ENCODE data around the gene PLG.
"Not testable (repeated sequence)": the region's sequence is repeated elsewhere in the genome, so short reads cannot be mapped to it uniquely, and the experiment has no call there.

Gene PLG

GRCh38 chr6:160782228-160782627 lies 80.2 kb downstream of the PLG start:
- no peak overlapping the region for H3K4me3 ChIP-seq (ENCODE audit: low read depth, low read length)
- TF ChIP-seq CTCF (IDR thresholded peaks at IDR 0.05; ENCODE audit: low read depth, low read length) (no peak), MYC (IDR thresholded peaks at IDR 0.05; ENCODE audit: low read depth, low read length) (no peak), MAX (IDR thresholded peaks at IDR 0.05; ENCODE audit: low read depth, low read length) (no peak), POLR2A (IDR thresholded peaks at IDR 0.05; ENCODE audit: extremely low read depth, insufficient read length) (no peak)
- no peak for DNase-seq (ENCODE audit: low read depth)

DNA sequence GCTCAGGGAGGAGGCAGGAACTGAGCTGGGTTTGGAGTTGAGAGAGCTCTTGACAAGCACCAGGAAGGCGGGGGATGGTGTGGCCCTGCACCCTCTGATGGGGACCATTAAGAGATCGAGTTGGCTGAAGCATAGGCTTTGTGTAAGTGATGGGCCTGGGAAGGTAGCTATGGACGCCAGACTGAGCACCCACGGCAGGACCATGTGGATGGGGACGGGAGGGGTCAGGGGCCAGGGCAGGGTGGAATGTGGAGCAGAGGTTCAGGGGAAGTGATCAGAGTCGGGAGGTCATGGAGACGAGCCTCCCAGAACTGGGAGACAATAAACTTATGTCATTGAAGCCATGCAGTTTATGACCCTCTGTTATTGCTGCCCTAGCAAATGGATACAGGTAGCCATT lies 81.7 kb downstream of the PLG start:
- H3K4me3 ChIP-seq (ENCODE audit: low read depth, low read length) = no peak overlapping the region
- DNase-seq (ENCODE audit: low read depth) = no peak
- no peak for TF ChIP-seq MYC (IDR thresholded peaks at IDR 0.05; ENCODE audit: low read depth, low read length)
- TF ChIP-seq MAX (IDR thresholded peaks at IDR 0.05; ENCODE audit: low read depth, low read length) = no peak

DNA sequence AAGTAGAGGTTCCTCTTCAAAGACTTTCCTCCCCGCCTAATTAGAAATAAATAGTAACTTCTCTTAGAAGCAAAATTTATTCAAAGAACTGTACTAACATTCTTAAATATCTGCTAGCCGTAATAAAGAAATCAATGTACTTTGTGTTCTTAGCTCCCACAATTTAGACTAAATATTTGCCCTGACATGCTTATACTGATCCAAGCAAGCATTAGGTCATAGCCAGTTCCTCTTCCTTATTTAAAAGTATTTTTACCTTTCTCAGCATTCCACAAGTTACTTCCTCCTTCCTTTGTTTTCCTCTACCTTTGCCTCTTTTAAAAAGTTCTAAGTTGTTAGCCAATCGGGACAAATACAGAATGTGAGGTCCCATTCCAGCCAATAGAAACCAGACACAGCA lies 86.1 kb downstream of the PLG start:
- not testable (repeated sequence) for DNase-seq (ENCODE audit: low read depth); H3K4me3 ChIP-seq (ENCODE audit: low read depth, low read length)

DNA sequence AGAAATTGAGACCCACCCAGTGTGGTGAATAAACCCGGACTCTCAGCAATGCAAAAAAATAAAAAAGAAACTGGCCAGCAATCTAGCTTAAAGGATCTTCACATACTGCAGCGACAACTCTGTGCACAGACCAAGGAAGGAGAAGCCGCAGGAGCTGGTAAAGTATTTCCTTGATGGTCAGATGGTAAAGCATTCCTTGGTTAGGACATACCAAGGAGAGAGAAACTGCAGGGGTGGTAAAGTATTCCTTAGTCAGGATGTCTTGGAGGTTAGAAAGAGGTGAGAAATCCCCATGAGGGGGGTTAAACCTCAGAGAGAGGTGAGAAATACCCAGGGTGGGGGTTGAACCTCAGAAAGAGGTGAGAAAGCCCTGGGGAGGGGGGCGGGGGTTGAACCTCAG lies 86.8 kb downstream of the PLG start:
- no peak overlapping the region for H3K4me3 ChIP-seq (ENCODE audit: low read depth, low read length)
- no peak for TF ChIP-seq POLR2A (IDR thresholded peaks at IDR 0.05; ENCODE audit: extremely low read depth, insufficient read length)
- no peak for TF ChIP-seq MAX (IDR thresholded peaks at IDR 0.05; ENCODE audit: low read depth, low read length)
- DNase-seq (ENCODE audit: low read depth) = no peak

DNA sequence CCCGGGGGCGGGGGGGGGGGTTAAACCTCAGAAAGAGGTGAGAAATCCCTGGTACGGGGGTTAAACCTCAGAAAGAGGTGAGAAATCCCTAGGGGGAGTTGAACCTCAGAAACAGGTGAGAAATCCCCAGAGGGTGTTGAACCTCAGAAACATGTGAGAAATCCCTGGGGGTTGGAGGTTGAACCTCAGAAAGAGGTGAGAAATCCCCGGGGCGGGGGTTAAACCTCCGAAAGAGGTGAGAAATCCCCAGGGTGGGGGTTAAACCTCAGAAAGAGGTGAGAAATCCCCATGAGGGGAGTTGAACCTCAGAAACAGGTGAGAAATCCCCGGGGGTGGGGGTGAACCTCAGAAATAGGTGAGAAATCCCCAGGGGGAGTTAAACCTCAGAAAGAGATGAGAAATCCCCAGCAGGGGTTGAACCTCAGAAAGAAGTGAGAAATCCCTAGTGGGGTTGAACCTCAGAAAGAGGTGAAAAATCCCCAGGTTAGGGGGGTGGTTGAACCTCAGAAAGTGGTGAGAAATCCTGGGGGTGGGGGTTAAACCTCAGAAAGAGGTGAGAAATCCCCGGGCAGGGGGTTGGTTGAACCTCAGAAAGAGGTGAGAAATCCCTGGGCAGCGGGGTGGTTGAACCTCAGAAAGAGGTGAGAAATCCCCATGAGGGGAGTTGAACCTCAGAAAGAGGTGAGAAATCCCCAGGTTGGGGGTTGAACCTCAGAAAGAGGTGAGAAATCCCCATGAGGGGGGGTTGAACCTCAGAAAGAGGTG lies 87.4 kb downstream of the PLG start:
- TF ChIP-seq MYC (IDR thresholded peaks at IDR 0.05; ENCODE audit: low read depth, low read length) (no peak), CTCF (IDR thresholded peaks at IDR 0.05; ENCODE audit: low read depth, low read length) (no peak), POLR2A (IDR thresholded peaks at IDR 0.05; ENCODE audit: extremely low read depth, insufficient read length) (no peak), MAX (IDR thresholded peaks at IDR 0.05; ENCODE audit: low read depth, low read length) (no peak)
- no peak for DNase-seq (ENCODE audit: low read depth)
- H3K4me3 ChIP-seq (ENCODE audit: low read depth, low read length) = no peak overlapping the region

GRCh38 chr6:160790028-160790792 lies 88.2 kb downstream of the PLG start:
- no peak for DNase-seq (ENCODE audit: low read depth)
- TF ChIP-seq POLR2A (IDR thresholded peaks at IDR 0.05; ENCODE audit: extremely low read depth, insufficient read length) (no peak), CTCF (IDR thresholded peaks at IDR 0.05; ENCODE audit: low read depth, low read length) (no peak), MYC (IDR thresholded peaks at IDR 0.05; ENCODE audit: low read depth, low read length) (no peak), MAX (IDR thresholded peaks at IDR 0.05; ENCODE audit: low read depth, low read length) (no peak)
- no peak overlapping the region for H3K4me3 ChIP-seq (ENCODE audit: low read depth, low read length)

DNA sequence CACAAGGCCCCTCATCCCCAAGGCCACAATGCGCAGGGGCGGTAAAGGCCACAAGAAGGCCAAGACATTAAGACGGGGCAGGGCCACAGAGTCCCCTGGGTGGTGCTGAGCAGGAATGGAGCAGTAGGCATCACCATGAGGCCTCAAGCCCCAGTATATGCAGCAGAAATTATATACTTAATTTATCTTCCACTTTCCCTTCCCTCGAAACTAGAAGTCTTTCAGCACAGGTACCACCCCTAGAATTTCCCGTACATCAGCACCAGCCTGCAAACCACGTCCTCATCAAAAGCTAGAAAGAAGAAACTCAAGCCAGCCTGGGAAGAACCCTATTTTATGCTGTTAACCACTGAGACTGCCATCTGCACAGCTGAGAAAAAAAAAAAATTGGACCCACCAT lies 89.4 kb downstream of the PLG start:
- H3K4me3 ChIP-seq (ENCODE audit: low read depth, low read length) = no peak overlapping the region
- TF ChIP-seq POLR2A (IDR thresholded peaks at IDR 0.05; ENCODE audit: extremely low read depth, insufficient read length) (no peak), CTCF (IDR thresholded peaks at IDR 0.05; ENCODE audit: low read depth, low read length) (no peak), MAX (IDR thresholded peaks at IDR 0.05; ENCODE audit: low read depth, low read length) (no peak), MYC (IDR thresholded peaks at IDR 0.05; ENCODE audit: low read depth, low read length) (no peak)
- no peak for DNase-seq (ENCODE audit: low read depth)
